AG09319 (cell line): ENCODE results near the gene CDPF1.

Source experiments
- DNase-seq: peaks from one replicate; pipeline ENCODE4 v3.0.0-alpha.2; 2010; ENCODE audit warnings: low read depth; ENCODE audit errors: extremely low read depth
- TF ChIP-seq, protein P1 (sequence below): IDR thresholded peaks from 2 replicates; pipeline ENCODE4 v1.5.1; 2011; ENCODE audit warnings: low read depth, mild to moderate bottlenecking, inconsistent platforms, low read length, moderate library complexity

CDPF1 gene

DNA sequence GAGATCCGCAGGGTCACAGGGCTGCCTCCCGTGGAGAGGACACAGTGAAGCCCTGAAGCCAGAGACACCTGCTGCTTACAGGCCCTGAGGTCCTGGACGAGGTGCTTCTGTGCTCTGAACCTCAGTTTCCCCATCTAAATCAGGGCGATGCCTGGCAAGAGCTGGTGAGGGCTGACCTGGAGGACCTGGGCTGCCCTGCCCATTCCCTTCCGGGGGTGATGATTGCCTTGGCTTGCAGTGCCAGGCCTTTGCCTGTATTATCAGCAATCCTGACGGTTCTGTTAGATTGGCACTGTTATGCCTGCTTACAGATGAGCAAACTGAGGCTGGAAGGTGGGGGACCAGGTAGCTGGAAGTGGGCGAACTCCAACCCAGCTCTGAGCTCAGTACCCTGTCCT lies 38.8 kb upstream of the CDPF1 start:
- DNase-seq: no peak
- TF ChIP-seq, protein P1, sequence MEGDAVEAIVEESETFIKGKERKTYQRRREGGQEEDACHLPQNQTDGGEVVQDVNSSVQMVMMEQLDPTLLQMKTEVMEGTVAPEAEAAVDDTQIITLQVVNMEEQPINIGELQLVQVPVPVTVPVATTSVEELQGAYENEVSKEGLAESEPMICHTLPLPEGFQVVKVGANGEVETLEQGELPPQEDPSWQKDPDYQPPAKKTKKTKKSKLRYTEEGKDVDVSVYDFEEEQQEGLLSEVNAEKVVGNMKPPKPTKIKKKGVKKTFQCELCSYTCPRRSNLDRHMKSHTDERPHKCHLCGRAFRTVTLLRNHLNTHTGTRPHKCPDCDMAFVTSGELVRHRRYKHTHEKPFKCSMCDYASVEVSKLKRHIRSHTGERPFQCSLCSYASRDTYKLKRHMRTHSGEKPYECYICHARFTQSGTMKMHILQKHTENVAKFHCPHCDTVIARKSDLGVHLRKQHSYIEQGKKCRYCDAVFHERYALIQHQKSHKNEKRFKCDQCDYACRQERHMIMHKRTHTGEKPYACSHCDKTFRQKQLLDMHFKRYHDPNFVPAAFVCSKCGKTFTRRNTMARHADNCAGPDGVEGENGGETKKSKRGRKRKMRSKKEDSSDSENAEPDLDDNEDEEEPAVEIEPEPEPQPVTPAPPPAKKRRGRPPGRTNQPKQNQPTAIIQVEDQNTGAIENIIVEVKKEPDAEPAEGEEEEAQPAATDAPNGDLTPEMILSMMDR: no peak

GRCh38 chr22:46287873-46288751 lies 38.0 kb upstream of the CDPF1 start:
- DNase-seq: no peak
- TF ChIP-seq, protein P1: no peak

- no peak for DNase-seq
- TF ChIP-seq, protein P1: no peak
Measured at GRCh38 chr22:46286941-46287872, 37.1 kb upstream of the CDPF1 start.

GRCh38 chr22:46286006-46286405 lies 35.9 kb upstream of the CDPF1 start:
- DNase-seq: no peak

DNA sequence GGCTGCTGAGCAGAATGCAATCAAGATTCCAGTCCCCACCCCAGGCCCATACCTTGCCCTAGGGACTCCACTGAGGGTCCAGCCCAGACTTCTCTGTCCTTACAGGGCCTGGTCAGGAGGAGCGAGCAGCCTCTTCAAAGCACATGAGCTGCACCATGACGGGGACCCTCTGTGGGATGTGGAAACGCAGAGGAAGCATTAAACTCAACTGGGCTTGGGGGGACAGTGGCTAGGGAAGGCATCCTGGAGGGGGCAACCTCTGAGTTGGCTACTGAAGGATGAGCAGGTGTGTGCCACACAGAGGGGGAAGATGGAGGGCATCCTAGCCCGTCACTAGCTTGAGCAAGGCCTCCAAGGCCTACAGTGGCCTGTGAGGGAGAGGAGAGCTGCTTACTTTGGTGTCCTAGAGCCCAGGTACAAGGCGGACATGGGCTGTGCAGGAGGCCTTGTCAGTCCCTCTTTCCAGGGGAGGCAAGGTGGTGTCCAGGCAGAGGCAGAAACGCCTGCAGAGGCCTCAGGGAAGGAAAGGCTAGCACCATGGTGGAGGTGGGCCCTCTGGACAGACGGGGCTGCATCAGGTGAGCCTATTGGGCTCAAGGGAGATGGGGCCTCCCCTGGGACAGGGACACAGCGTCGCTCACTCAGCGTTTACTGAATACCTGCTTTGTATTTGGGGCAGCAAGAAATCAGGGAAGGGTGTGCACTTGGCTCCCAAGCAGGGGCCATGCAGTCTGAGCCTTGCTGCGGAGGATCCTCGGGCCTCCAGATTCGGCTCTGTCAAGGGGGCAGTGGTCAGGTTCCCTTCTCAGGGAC lies 32.0 kb upstream of the CDPF1 start:
- TF ChIP-seq, protein P1: no peak
- DNase-seq: no peak

More at GRCh38 chr22:46286006-46286405, 35.9 kb upstream of the CDPF1 start:
- TF ChIP-seq, protein P1: no peak

GRCh38 chr22:46280999-46281623 lies 31.0 kb upstream of the CDPF1 start:
- DNase-seq: no peak
- TF ChIP-seq, protein P1: no peak
